GM06990 (cell line): ENCODE data around the gene ADAR.

Experiments
- DNase-seq: peaks from one replicate; pipeline ENCODE4 v3.0.0-alpha.2; 2011; ENCODE audit not compliant: insufficient read length; ENCODE audit errors: extremely low read depth
- H3K27me3 ChIP-seq: replicated peaks from 2 replicates; pipeline ENCODE4 v1.6.0; 2011; ENCODE audit warnings: low read length; ENCODE audit not compliant: control insufficient read depth, insufficient read depth
- H3K36me3 ChIP-seq: 2 replicates; pipeline ENCODE4 v1.5.1; 2011; ENCODE audit warnings: low read length; ENCODE audit not compliant: control insufficient read depth, insufficient read depth
- H3K4me3 ChIP-seq: replicated peaks from 2 replicates; pipeline ENCODE4 v1.5.1; 2011; ENCODE audit warnings: low read depth, mild to moderate bottlenecking, control low read depth, low read length
- CTCF ChIP-seq: IDR thresholded peaks from 2 replicates; pipeline ENCODE4 v1.5.1; 2011; ENCODE audit warnings: low read length, control low read depth, mild to moderate bottlenecking, inconsistent platforms; ENCODE audit not compliant: insufficient read depth, poor library complexity, severe bottlenecking

Gene ADAR

GRCh38 chr1:154621875-154622274, 13.9 kb upstream of the ADAR start:
- DNase-seq: no peak
- Histone ChIP-seq H3K4me3 (no peak overlapping the region), H3K27me3 (no peaks in the 10 kb centered on the region), H3K36me3 (peaks cover 2% of the 10 kb centered on the region)
- TF ChIP-seq CTCF: no peak

GRCh38 chr1:154620751-154621150, 12.8 kb upstream of the ADAR start:
- Histone ChIP-seq H3K27me3 (no peaks in the 10 kb centered on the region), H3K4me3 (no peak overlapping the region), H3K36me3 (peaks cover 2% of the 10 kb centered on the region)
- TF ChIP-seq CTCF: no peak
- DNase-seq: no peak

- Histone ChIP-seq H3K36me3 (peaks cover 2% of the 10 kb centered on the region), H3K4me3 (no peak overlapping the region), H3K27me3 (no peaks in the 10 kb centered on the region)
- no peak for TF ChIP-seq CTCF
- no peak for DNase-seq
Measured at GRCh38 chr1:154619181-154619948, 11.4 kb upstream of the ADAR start.

GRCh38 chr1:154616659-154617345, 8.8 kb upstream of the ADAR start:
- no peak for DNase-seq
- no peak for TF ChIP-seq CTCF
- H3K27me3 ChIP-seq: no peaks in the 10 kb centered on the region
- H3K36me3 ChIP-seq: no peaks in the 10 kb centered on the region; the same call in 1 of the 2 replicates
- H3K4me3 ChIP-seq: no peak overlapping the region

- Histone ChIP-seq H3K27me3 (no peaks in the 10 kb centered on the region), H3K4me3 (no peak overlapping the region)
- no peak for DNase-seq
Measured at GRCh38 chr1:154615411-154615810, 7.4 kb upstream of the ADAR start.

More at GRCh38 chr1:154615411-154615810, 7.4 kb upstream of the ADAR start:
- H3K36me3 ChIP-seq: no peaks in the 10 kb centered on the region; the same call in 1 of the 2 replicates
- TF ChIP-seq CTCF: no peak
